GM23338 (cell line): ENCODE results near the gene CDK1. TPM values are rescaled to one million over a fixed set of nuclear protein-coding genes. Genes with fewer than 3 reads are reported as not detected.

Experiments used
- ATAC-seq: fragments of 200-7000 bp; cut with Tn5 transposase; 3 replicates; pipeline ENCODE4 v1.9.1; 2020
- DNase-seq: peaks from one replicate; pipeline ENCODE4 v3.0.0-alpha.2; 2015; ENCODE audit warnings: low spot score
- H2AFZ ChIP-seq: fragments of 200-600 bp; sonication (generic); 2 replicates; pipeline ENCODE4 v1.8.0; 2016; ENCODE audit warnings: antibody characterized with exemption, mild to moderate bottlenecking, moderate library complexity
- H3F3A ChIP-seq: fragments of 200-600 bp; sonication (generic); replicated peaks from 2 replicates; pipeline ENCODE4 v1.8.0; 2017; ENCODE audit warnings: antibody characterized with exemption, mixed run types, low read depth
- H3K27ac ChIP-seq: fragments of 200-600 bp; sonication (generic); 2 replicates; pipeline ENCODE4 v1.6.1; 2016; ENCODE audit warnings: low read depth
- H3K27me3 ChIP-seq: fragments of 200-600 bp; sonication (generic); 2 replicates; pipeline ENCODE4 v1.8.0; 2016; ENCODE audit warnings: mild to moderate bottlenecking, mixed run types, moderate library complexity; ENCODE audit not compliant: insufficient read depth
- H3K36me3 ChIP-seq: fragments of 200-600 bp; sonication (generic); 2 replicates; pipeline ENCODE4 v1.8.0; 2016; ENCODE audit warnings: mild to moderate bottlenecking; ENCODE audit not compliant: insufficient read depth
- H3K4me1 ChIP-seq: fragments of 200-600 bp; sonication (generic); 2 replicates; pipeline ENCODE4 v1.8.0; 2016; ENCODE audit warnings: mild to moderate bottlenecking, moderate library complexity; ENCODE audit not compliant: insufficient read depth
- H3K4me2 ChIP-seq: fragments of 200-600 bp; sonication (generic); 2 replicates; pipeline ENCODE4 v1.7.1; 2017; ENCODE audit warnings: mixed run types
- H3K4me3 ChIP-seq: fragments of 200-600 bp; sonication (generic); 2 replicates; pipeline ENCODE4 v1.6.1; 2016; ENCODE audit warnings: mixed run types
- H3K79me2 ChIP-seq: fragments of 200-600 bp; sonication (generic); replicated peaks from 2 replicates; pipeline ENCODE4 v1.8.0; 2017; ENCODE audit warnings: mild to moderate bottlenecking; ENCODE audit not compliant: insufficient read depth
- H3K9me2 ChIP-seq: fragments of 200-600 bp; sonication (generic); 2 replicates; pipeline ENCODE4 v1.8.0; 2017; ENCODE audit not compliant: insufficient read depth
- H4K20me1 ChIP-seq: fragments of 200-600 bp; sonication (generic); replicated peaks from 2 replicates; pipeline ENCODE4 v1.8.0; 2017; ENCODE audit warnings: mild to moderate bottlenecking; ENCODE audit not compliant: insufficient read depth
- H3K27ac Mint-ChIP-seq: 2 replicates; pipeline ENCODE4 v1.8.0; 2020; ENCODE audit warnings: inconsistent platforms, mild to moderate bottlenecking, moderate library complexity, mixed read lengths
- H3K27me3 Mint-ChIP-seq: 3 replicates; pipeline ENCODE4 v1.8.0; 2022; ENCODE audit warnings: low read depth, mild to moderate bottlenecking, moderate library complexity, mixed read lengths, inconsistent platforms; ENCODE audit not compliant: insufficient read depth, poor library complexity
- H3K36me3 Mint-ChIP-seq: 3 replicates; pipeline ENCODE4 v1.8.0; 2021; ENCODE audit warnings: low read depth, mild to moderate bottlenecking, inconsistent platforms, moderate library complexity, mixed read lengths
- H3K4me1 Mint-ChIP-seq: 3 replicates; pipeline ENCODE4 v1.8.0; 2020; ENCODE audit warnings: mild to moderate bottlenecking, inconsistent platforms, mixed read lengths
- H3K4me3 Mint-ChIP-seq: 3 replicates; pipeline ENCODE4 v1.8.0; 2021; ENCODE audit warnings: moderate library complexity, mild to moderate bottlenecking, inconsistent platforms, mixed read lengths
- H3K9me3 Mint-ChIP-seq: 3 replicates; pipeline ENCODE4 v1.8.0; 2020; ENCODE audit warnings: moderate library complexity, mild to moderate bottlenecking, inconsistent platforms, mixed read lengths
- CREB1 ChIP-seq: fragments of 250-450 bp; sonication (Bioruptor Pico); IDR thresholded peaks from 2 replicates; pipeline ENCODE4 v1.5.0; 2020; ENCODE audit warnings: low read depth, mild to moderate bottlenecking, moderate library complexity
- EZH2 ChIP-seq: fragments of 200-600 bp; sonication (generic); IDR thresholded peaks from one replicate; pipeline ENCODE4 v1.8.0; 2017; ENCODE audit warnings: antibody characterized with exemption, mild to moderate bottlenecking, low read depth; ENCODE audit not compliant: unreplicated experiment
- EZH2phosphoT487 ChIP-seq: fragments of 200-600 bp; sonication (generic); IDR thresholded peaks from one replicate; pipeline ENCODE4 v1.8.1; 2018; ENCODE audit warnings: antibody characterized with exemption; ENCODE audit not compliant: unreplicated experiment
- STAT1 ChIP-seq: IDR thresholded peaks from one replicate; pipeline ENCODE4 v1.6.1; 2016; ENCODE audit warnings: antibody characterized with exemption; ENCODE audit not compliant: unreplicated experiment
- ZNF114 ChIP-seq: fragments of 250-450 bp; sonication (Bioruptor Pico); IDR thresholded peaks from 2 replicates; pipeline ENCODE4 v1.5.0; 2020; ENCODE audit warnings: mild to moderate bottlenecking, moderate library complexity
- ZNF331 ChIP-seq: fragments of 250-450 bp; sonication (Bioruptor Pico); IDR thresholded peaks from 2 replicates; pipeline ENCODE4 v1.5.0; 2020; ENCODE audit warnings: low read depth, mild to moderate bottlenecking, moderate library complexity
- polyA plus RNA-seq: library from polyadenylated mRNA; unstranded; fragments of >200 nt; fragmentation: Nextera tagmentation; extraction: Ambion mirVana; gene quantifications from 2 replicates; pipeline ENCODE4 v1.2.1, GENCODE V29; 2016
- total RNA-seq: library from RNA; depleted of rRNA; stranded (reverse); fragments of >200 nt; shearing (Covaris generic); gene quantifications from 2 replicates; pipeline ENCODE4 v1.2.3, GENCODE V29; 2014
- TF ChIP-seq, protein P1 (sequence below): fragments of 250-450 bp; sonication (Bioruptor Pico); IDR thresholded peaks from 2 replicates; pipeline ENCODE4 v1.5.0; 2020; ENCODE audit warnings: mild to moderate bottlenecking, moderate library complexity
- TF ChIP-seq, protein P2 (sequence below), 2 experiments: fragments of 200-600 bp in 1 of 2; sonication (generic) in 1 of 2; conservative IDR thresholded peaks; 2 replicates each; pipeline versions ENCODE4 v1.5.1 to v1.6.1; 2016 to 2017; ENCODE audit warnings: antibody characterized with exemption in 2 of 2, low read depth in 2 of 2, mild to moderate bottlenecking in 2 of 2, moderate library complexity in 1 of 2
- TF ChIP-seq, protein P3 (sequence below): IDR thresholded peaks from one replicate; pipeline ENCODE4 v1.6.1; 2018; ENCODE audit warnings: antibody characterized with exemption; ENCODE audit not compliant: unreplicated experiment

The CDK1 gene
- total and polyA plus RNA-seq, 2 experiments from 2014 or later: 165 to 166 TPM

DNA sequence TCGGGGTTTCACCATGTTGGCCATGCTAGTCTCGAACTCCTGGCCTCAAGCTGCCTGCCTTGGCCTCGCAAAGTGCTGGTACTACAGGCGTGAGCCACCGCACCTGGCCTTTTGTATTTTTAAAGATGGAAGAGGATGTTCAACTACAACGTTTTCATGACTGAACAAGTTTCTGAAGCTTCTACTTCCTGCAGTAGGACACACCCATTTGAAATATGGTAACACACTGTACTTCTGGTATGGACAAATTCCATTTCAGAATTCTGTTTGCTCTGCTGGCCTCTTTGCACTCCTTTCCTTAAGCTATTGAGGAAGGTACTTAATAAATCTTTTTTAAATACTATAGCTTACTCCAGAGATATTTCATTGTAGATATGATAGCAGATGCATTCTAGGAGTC is 10.9 kb upstream of the CDK1 start:
- DNase-seq (no peak), ATAC-seq (no peak)
- H3K4me2 ChIP-seq: no peak overlapping the region
- TF ChIP-seq, protein P1, sequence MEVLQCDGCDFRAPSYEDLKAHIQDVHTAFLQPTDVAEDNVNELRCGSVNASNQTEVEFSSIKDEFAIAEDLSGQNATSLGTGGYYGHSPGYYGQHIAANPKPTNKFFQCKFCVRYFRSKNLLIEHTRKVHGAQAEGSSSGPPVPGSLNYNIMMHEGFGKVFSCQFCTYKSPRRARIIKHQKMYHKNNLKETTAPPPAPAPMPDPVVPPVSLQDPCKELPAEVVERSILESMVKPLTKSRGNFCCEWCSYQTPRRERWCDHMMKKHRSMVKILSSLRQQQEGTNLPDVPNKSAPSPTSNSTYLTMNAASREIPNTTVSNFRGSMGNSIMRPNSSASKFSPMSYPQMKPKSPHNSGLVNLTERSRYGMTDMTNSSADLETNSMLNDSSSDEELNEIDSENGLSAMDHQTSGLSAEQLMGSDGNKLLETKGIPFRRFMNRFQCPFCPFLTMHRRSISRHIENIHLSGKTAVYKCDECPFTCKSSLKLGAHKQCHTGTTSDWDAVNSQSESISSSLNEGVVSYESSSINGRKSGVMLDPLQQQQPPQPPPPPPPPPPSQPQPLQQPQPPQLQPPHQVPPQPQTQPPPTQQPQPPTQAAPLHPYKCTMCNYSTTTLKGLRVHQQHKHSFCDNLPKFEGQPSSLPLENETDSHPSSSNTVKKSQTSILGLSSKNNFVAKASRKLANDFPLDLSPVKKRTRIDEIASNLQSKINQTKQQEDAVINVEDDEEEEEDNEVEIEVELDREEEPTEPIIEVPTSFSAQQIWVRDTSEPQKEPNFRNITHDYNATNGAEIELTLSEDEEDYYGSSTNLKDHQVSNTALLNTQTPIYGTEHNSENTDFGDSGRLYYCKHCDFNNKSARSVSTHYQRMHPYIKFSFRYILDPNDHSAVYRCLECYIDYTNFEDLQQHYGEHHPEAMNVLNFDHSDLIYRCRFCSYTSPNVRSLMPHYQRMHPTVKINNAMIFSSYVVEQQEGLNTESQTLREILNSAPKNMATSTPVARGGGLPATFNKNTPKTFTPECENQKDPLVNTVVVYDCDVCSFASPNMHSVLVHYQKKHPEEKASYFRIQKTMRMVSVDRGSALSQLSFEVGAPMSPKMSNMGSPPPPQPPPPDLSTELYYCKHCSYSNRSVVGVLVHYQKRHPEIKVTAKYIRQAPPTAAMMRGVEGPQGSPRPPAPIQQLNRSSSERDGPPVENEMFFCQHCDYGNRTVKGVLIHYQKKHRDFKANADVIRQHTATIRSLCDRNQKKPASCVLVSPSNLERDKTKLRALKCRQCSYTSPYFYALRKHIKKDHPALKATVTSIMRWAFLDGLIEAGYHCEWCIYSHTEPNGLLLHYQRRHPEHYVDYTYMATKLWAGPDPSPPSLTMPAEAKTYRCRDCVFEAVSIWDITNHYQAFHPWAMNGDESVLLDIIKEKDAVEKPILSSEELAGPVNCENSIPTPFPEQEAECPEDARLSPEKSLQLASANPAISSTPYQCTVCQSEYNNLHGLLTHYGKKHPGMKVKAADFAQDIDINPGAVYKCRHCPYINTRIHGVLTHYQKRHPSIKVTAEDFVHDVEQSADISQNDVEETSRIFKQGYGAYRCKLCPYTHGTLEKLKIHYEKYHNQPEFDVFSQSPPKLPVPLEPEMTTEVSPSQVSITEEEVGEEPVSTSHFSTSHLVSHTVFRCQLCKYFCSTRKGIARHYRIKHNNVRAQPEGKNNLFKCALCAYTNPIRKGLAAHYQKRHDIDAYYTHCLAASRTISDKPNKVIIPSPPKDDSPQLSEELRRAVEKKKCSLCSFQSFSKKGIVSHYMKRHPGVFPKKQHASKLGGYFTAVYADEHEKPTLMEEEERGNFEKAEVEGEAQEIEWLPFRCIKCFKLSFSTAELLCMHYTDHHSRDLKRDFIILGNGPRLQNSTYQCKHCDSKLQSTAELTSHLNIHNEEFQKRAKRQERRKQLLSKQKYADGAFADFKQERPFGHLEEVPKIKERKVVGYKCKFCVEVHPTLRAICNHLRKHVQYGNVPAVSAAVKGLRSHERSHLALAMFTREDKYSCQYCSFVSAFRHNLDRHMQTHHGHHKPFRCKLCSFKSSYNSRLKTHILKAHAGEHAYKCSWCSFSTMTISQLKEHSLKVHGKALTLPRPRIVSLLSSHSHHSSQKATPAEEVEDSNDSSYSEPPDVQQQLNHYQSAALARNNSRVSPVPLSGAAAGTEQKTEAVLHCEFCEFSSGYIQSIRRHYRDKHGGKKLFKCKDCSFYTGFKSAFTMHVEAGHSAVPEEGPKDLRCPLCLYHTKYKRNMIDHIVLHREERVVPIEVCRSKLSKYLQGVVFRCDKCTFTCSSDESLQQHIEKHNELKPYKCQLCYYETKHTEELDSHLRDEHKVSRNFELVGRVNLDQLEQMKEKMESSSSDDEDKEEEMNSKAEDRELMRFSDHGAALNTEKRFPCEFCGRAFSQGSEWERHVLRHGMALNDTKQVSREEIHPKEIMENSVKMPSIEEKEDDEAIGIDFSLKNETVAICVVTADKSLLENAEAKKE (CRISPR knock-in tag): no peak
- TF ChIP-seq EZH2 (no peak), ZNF114 (CRISPR knock-in tag) (no peak), ZNF331 (CRISPR knock-in tag) (no peak), CREB1 (CRISPR knock-in tag) (no peak), STAT1 (no peak), EZH2phosphoT487 (no peak)
- TF ChIP-seq, protein P2, sequence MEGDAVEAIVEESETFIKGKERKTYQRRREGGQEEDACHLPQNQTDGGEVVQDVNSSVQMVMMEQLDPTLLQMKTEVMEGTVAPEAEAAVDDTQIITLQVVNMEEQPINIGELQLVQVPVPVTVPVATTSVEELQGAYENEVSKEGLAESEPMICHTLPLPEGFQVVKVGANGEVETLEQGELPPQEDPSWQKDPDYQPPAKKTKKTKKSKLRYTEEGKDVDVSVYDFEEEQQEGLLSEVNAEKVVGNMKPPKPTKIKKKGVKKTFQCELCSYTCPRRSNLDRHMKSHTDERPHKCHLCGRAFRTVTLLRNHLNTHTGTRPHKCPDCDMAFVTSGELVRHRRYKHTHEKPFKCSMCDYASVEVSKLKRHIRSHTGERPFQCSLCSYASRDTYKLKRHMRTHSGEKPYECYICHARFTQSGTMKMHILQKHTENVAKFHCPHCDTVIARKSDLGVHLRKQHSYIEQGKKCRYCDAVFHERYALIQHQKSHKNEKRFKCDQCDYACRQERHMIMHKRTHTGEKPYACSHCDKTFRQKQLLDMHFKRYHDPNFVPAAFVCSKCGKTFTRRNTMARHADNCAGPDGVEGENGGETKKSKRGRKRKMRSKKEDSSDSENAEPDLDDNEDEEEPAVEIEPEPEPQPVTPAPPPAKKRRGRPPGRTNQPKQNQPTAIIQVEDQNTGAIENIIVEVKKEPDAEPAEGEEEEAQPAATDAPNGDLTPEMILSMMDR (conservative IDR thresholded peaks at IDR 0.05; ENCODE audit: low read depth in 2 of 2): no peak
- TF ChIP-seq, protein P3, sequence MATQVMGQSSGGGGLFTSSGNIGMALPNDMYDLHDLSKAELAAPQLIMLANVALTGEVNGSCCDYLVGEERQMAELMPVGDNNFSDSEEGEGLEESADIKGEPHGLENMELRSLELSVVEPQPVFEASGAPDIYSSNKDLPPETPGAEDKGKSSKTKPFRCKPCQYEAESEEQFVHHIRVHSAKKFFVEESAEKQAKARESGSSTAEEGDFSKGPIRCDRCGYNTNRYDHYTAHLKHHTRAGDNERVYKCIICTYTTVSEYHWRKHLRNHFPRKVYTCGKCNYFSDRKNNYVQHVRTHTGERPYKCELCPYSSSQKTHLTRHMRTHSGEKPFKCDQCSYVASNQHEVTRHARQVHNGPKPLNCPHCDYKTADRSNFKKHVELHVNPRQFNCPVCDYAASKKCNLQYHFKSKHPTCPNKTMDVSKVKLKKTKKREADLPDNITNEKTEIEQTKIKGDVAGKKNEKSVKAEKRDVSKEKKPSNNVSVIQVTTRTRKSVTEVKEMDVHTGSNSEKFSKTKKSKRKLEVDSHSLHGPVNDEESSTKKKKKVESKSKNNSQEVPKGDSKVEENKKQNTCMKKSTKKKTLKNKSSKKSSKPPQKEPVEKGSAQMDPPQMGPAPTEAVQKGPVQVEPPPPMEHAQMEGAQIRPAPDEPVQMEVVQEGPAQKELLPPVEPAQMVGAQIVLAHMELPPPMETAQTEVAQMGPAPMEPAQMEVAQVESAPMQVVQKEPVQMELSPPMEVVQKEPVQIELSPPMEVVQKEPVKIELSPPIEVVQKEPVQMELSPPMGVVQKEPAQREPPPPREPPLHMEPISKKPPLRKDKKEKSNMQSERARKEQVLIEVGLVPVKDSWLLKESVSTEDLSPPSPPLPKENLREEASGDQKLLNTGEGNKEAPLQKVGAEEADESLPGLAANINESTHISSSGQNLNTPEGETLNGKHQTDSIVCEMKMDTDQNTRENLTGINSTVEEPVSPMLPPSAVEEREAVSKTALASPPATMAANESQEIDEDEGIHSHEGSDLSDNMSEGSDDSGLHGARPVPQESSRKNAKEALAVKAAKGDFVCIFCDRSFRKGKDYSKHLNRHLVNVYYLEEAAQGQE: no peak
- Mint-ChIP-seq H3K27me3 (peaks cover 4% of the 10 kb centered on the region), H3K4me3 (no peak overlapping the region), H3K36me3 (peaks cover 3% of the 10 kb centered on the region; the same call in 2 of the 3 replicates), H3K27ac (no peak overlapping the region), H3K9me3 (no peaks in the 10 kb centered on the region), H3K4me1 (peaks cover 23% of the 10 kb centered on the region)
- no peak overlapping the region for H3K4me3 ChIP-seq
- H3K27me3 ChIP-seq: no peaks in the 10 kb centered on the region
- H3K27ac ChIP-seq: no peak overlapping the region
- H4K20me1 ChIP-seq: no peaks in the 10 kb centered on the region
- H3K4me1 ChIP-seq: peaks cover 15% of the 10 kb centered on the region; the same call in 1 of the 2 replicates
- no peaks in the 10 kb centered on the region for H3K9me2 ChIP-seq
- H2AFZ ChIP-seq: no peak overlapping the region
- no peaks in the 10 kb centered on the region for H3F3A ChIP-seq
- no peaks in the 10 kb centered on the region for H3K79me2 ChIP-seq
- no peaks in the 10 kb centered on the region for H3K36me3 ChIP-seq
